T-helper 2 cell (primary cell): Measurements from ENCODE around the gene DHRS7.

Source experiments
- DNase-seq, 5 experiments: peaks; one replicate each; pipeline versions ENCODE4 v3.0.0 to v3.0.0-alpha.2; 2012 to 2022
- total RNA-seq, 2 donors: gene quantifications; one replicate each; lab custom pipeline; 2026; lab: John Stamatoyannopoulos, UW

DHRS7 gene
- 25.9 to 41.8 reads per million in 2 donors for total RNA-seq

GRCh38 chr14:60164712-60165546, at the start of gene DHRS7:
DHRS7 (minus strand) TSS chr14:60165398; CDS start chr14:60165309, 89 bp downstream.
- peak; percentile 42 to 84 (median 47) for DNase-seq

GRCh38 chr14:60214415-60215126, 49.4 kb upstream of the DHRS7 start:
- no peak for DNase-seq

GRCh38 chr14:60214003-60214402, 48.8 kb upstream of the DHRS7 start:
- DNase-seq, result no peak

- DNase-seq, result no peak
Observed at GRCh38 chr14:60212503-60213371, 47.5 kb upstream of the DHRS7 start.

- no peak for DNase-seq
Observed at GRCh38 chr14:60211153-60211552, 46.0 kb upstream of the DHRS7 start.

GRCh38 chr14:60210703-60211102, 45.5 kb upstream of the DHRS7 start:
- DNase-seq, result no peak

GRCh38 chr14:60206837-60207533, 41.8 kb upstream of the DHRS7 start:
- no peak for DNase-seq

- no peak for DNase-seq
Observed at GRCh38 chr14:60206249-60206670, 41.1 kb upstream of the DHRS7 start.

- DNase-seq, result no peak
Observed at GRCh38 chr14:60204843-60205774, 39.9 kb upstream of the DHRS7 start.

- no peak for DNase-seq
Observed at GRCh38 chr14:60204104-60204842, 39.1 kb upstream of the DHRS7 start.

- DNase-seq, result no peak
Observed at GRCh38 chr14:60199321-60199720, 34.1 kb upstream of the DHRS7 start.

GRCh38 chr14:60197629-60198303, 32.6 kb upstream of the DHRS7 start:
- DNase-seq, result no peak

- DNase-seq, result peak in 1 of 5 experiments; percentile 33
Observed at GRCh38 chr14:60196291-60196690, 31.1 kb upstream of the DHRS7 start.

GRCh38 chr14:60195179-60195810, 30.1 kb upstream of the DHRS7 start:
- peak in 1 of 5 experiments; percentile 12 for DNase-seq

GRCh38 chr14:60189923-60190840, 25.0 kb upstream of the DHRS7 start:
- DNase-seq, result peak in 1 of 5 experiments; percentile 33

GRCh38 chr14:60188696-60189095, 23.5 kb upstream of the DHRS7 start:
- DNase-seq, result no peak

GRCh38 chr14:60188115-60188514, 22.9 kb upstream of the DHRS7 start:
- no peak for DNase-seq
